Left ventricle myocardium inferior (tissue), 1 donor: Measurements from ENCODE around the gene PIK3IP1. TPM values are rescaled to one million over a fixed set of nuclear protein-coding genes. Genes with fewer than 3 reads are reported as not detected.

Experiments
- DNase-seq: peaks from one replicate; pipeline ENCODE4 v3.0.0-alpha.2; 2020
- H3K27ac ChIP-seq: fragments of 200-600 bp; replicated peaks from 2 replicates; pipeline ENCODE4 v1.8.0; 2021
- H3K27me3 ChIP-seq: fragments of 200-600 bp; 2 replicates; pipeline ENCODE4 v1.8.0; 2021; ENCODE audit warnings: low read depth
- H3K36me3 ChIP-seq: fragments of 200-600 bp; 2 replicates; pipeline ENCODE4 v1.8.0; 2021
- H3K4me1 ChIP-seq: fragments of 200-600 bp; 2 replicates; pipeline ENCODE4 v1.8.0; 2021
- H3K4me3 ChIP-seq: fragments of 200-600 bp; 2 replicates; pipeline ENCODE4 v1.8.0; 2021; ENCODE audit warnings: mild to moderate bottlenecking, moderate library complexity
- H3K9me3 ChIP-seq: fragments of 200-600 bp; replicated peaks from 2 replicates; pipeline ENCODE4 v1.8.0; 2021
- CTCF ChIP-seq: fragments of 200-600 bp; IDR thresholded peaks from 2 replicates; pipeline ENCODE4 v1.8.0; 2021; ENCODE audit warnings: antibody characterized with exemption, mild to moderate bottlenecking, borderline replicate concordance
- intact Hi-C: fragments of 100-400 bp; cut with micrococcal nuclease; formaldehyde crosslinking; loops from one replicate; pipeline ENCODE4 v1.11.0; 2022
- total RNA-seq: library from RNA; stranded (reverse); fragmentation: NEBNext Ultra II Directional; extraction: Animal tissue kit (Norgen Biotek cat#: 25700); gene quantifications from one replicate; pipeline ENCODE4 v1.2.1, GENCODE V29; 2021
- donor health status: DM: no; HTN: yes; CAD: no; lungs with severe emphysema.

PIK3IP1 gene
- total RNA-seq, 1 donor from 2014 or later: 11.1 TPM

- H3K27me3 ChIP-seq: no peaks in the 10 kb centered on the region
- H3K27ac ChIP-seq: no peak overlapping the region
- DNase-seq: no peak
- peaks cover 6% of the 10 kb centered on the region for H3K4me1 ChIP-seq
- peaks cover 99% of the 10 kb centered on the region for H3K36me3 ChIP-seq
- no peak overlapping the region for H3K4me3 ChIP-seq
- TF ChIP-seq CTCF: no peak
- intact Hi-C loops: no loop called here
- H3K9me3 ChIP-seq: no peaks in the 10 kb centered on the region
Measured at GRCh38 chr22:31329453-31330215, 37.3 kb upstream of the PIK3IP1 start.

- Histone ChIP-seq H3K4me3 (no peak overlapping the region), H3K36me3 (peaks cover 96% of the 10 kb centered on the region), H3K27me3 (no peaks in the 10 kb centered on the region), H3K4me1 (peaks cover 2% of the 10 kb centered on the region), H3K9me3 (no peaks in the 10 kb centered on the region), H3K27ac (no peak overlapping the region)
- intact Hi-C loops: no loop called here
- no peak for DNase-seq
- TF ChIP-seq CTCF: no peak
Measured at GRCh38 chr22:31329029-31329428, 36.7 kb upstream of the PIK3IP1 start.

GRCh38 chr22:31328544-31328960, 36.3 kb upstream of the PIK3IP1 start:
- Histone ChIP-seq H3K4me3 (no peak overlapping the region), H3K4me1 (no peaks in the 10 kb centered on the region), H3K27me3 (no peaks in the 10 kb centered on the region), H3K9me3 (no peaks in the 10 kb centered on the region), H3K36me3 (peaks cover 93% of the 10 kb centered on the region), H3K27ac (no peak overlapping the region)
- TF ChIP-seq CTCF: no peak
- intact Hi-C loops: no loop called here
- DNase-seq: no peak

- no peak overlapping the region for H3K27ac ChIP-seq
- no peaks in the 10 kb centered on the region for H3K27me3 ChIP-seq
- no peak for TF ChIP-seq CTCF
- intact Hi-C loops: no loop called here
- H3K4me3 ChIP-seq: no peak overlapping the region
- no peaks in the 10 kb centered on the region for H3K9me3 ChIP-seq
- peaks cover 89% of the 10 kb centered on the region for H3K36me3 ChIP-seq
- no peak for DNase-seq
- no peaks in the 10 kb centered on the region for H3K4me1 ChIP-seq
Measured at GRCh38 chr22:31327806-31328543, 35.7 kb upstream of the PIK3IP1 start.

- Histone ChIP-seq H3K9me3 (no peaks in the 10 kb centered on the region), H3K36me3 (peaks cover 78% of the 10 kb centered on the region), H3K27ac (no peak overlapping the region), H3K4me1 (no peaks in the 10 kb centered on the region), H3K4me3 (no peak overlapping the region), H3K27me3 (no peaks in the 10 kb centered on the region)
- intact Hi-C loops: no loop called here
- no peak for DNase-seq
- TF ChIP-seq CTCF: no peak
Measured at GRCh38 chr22:31326877-31327276, 34.6 kb upstream of the PIK3IP1 start.
